BLaER1 (cell line): ENCODE results near the gene SCAMP3.
A peak's percentile ranks its signal among the peaks of the same experiment; 100 is the strongest.
"Not testable (repeated sequence)": the region's sequence is repeated elsewhere in the genome, so short reads cannot be mapped to it uniquely, and the experiment has no call there.

ENCODE experiments used
- H3K27ac ChIP-seq: shearing (Covaris generic); formaldehyde crosslinking; 2 replicates; pipeline ENCODE4 v1.8.1; 2022
- H3K27me3 ChIP-seq: shearing (Covaris generic); formaldehyde crosslinking; 2 replicates; pipeline ENCODE4 v1.8.1; 2022
- H3K36me3 ChIP-seq: shearing (Covaris generic); formaldehyde crosslinking; 2 replicates; pipeline ENCODE4 v1.8.1; 2022
- H3K4me1 ChIP-seq: shearing (Covaris generic); formaldehyde crosslinking; 2 replicates; pipeline ENCODE4 v1.8.1; 2022
- H3K4me2 ChIP-seq: shearing (Covaris generic); formaldehyde crosslinking; 2 replicates; pipeline ENCODE4 v1.8.1; 2022
- H3K4me3 ChIP-seq: shearing (Covaris generic); formaldehyde crosslinking; 2 replicates; pipeline ENCODE4 v1.8.1; 2022
- H3K9ac ChIP-seq: shearing (Covaris generic); formaldehyde crosslinking; 2 replicates; pipeline ENCODE4 v1.8.1; 2022
- H3K9me3 ChIP-seq: shearing (Covaris generic); formaldehyde crosslinking; 2 replicates; pipeline ENCODE4 v1.8.1; 2022
- H4K20me1 ChIP-seq: shearing (Covaris generic); formaldehyde crosslinking; 2 replicates; pipeline ENCODE4 v1.8.1; 2022
- Cebpa-rat ChIP-seq: shearing (Covaris generic); IDR thresholded peaks from 2 replicates; pipeline ENCODE4 v1.8.1; 2022

Gene SCAMP3

GRCh38 chr1:155250246-155250632, 11.9 kb downstream of the SCAMP3 start:
- Histone ChIP-seq H3K27ac (peak overlapping the region; percentile 84), H3K4me1 (peaks cover 66% of the 10 kb centered on the region), H3K27me3 (no peaks in the 10 kb centered on the region), H3K4me3 (peak overlapping the region; percentile 73), H4K20me1 (no peaks in the 10 kb centered on the region), H3K9me3 (no peaks in the 10 kb centered on the region), H3K4me2 (peak overlapping the region; percentile 88), H3K36me3 (peaks cover 21% of the 10 kb centered on the region), H3K9ac (peak overlapping the region; percentile 81)
- no peak for TF ChIP-seq Cebpa-rat

GRCh38 chr1:155247667-155248553, 14.2 kb downstream of the SCAMP3 start:
- Histone ChIP-seq H3K9ac (0 out of 2 replicates have a peak overlapping the region, but pooled peaks have one; percentile 34), H3K4me3 (no peak overlapping the region), H3K9me3 (no peaks in the 10 kb centered on the region), H3K4me2 (0 out of 2 replicates have a peak overlapping the region, but pooled peaks have one; percentile 1), H3K27ac (no peak overlapping the region), H3K4me1 (peaks cover 63% of the 10 kb centered on the region), H3K36me3 (peaks cover 21% of the 10 kb centered on the region), H4K20me1 (no peaks in the 10 kb centered on the region), H3K27me3 (no peaks in the 10 kb centered on the region)
- TF ChIP-seq Cebpa-rat = no peak

GRCh38 chr1:155246796-155247195, 15.4 kb downstream of the SCAMP3 start:
- not testable (repeated sequence) for H3K4me3 ChIP-seq

GRCh38 chr1:155245163-155245524, 17.0 kb downstream of the SCAMP3 start:
- Histone ChIP-seq H3K27me3 (no peaks in the 10 kb centered on the region), H3K9ac (peak overlapping the region; percentile 72; the same call in 1 of the 2 replicates), H3K36me3 (peaks cover 21% of the 10 kb centered on the region), H3K4me2 (peak overlapping the region; percentile 85), H3K9me3 (no peaks in the 10 kb centered on the region), H3K4me1 (peaks cover 66% of the 10 kb centered on the region), H3K4me3 (peak overlapping the region; percentile 74), H4K20me1 (no peaks in the 10 kb centered on the region), H3K27ac (peak overlapping the region; percentile 82)
- no peak for TF ChIP-seq Cebpa-rat

More at GRCh38 chr1:155246796-155247195, 15.4 kb downstream of the SCAMP3 start:
- H3K4me1 ChIP-seq = peaks cover 67% of the 10 kb centered on the region
- H3K9ac ChIP-seq, H3K27ac ChIP-seq, H3K4me2 ChIP-seq, H3K9me3 ChIP-seq, H4K20me1 ChIP-seq, H3K27me3 ChIP-seq: not testable (repeated sequence)
- peaks cover 21% of the 10 kb centered on the region for H3K36me3 ChIP-seq

- Histone ChIP-seq H3K9ac (peak overlapping the region; percentile 85), H3K4me3 (peak overlapping the region; percentile 74), H4K20me1 (no peaks in the 10 kb centered on the region), H3K4me1 (peaks cover 62% of the 10 kb centered on the region), H3K27me3 (no peaks in the 10 kb centered on the region), H3K4me2 (peak overlapping the region; percentile 98), H3K36me3 (peaks cover 23% of the 10 kb centered on the region), H3K27ac (peak overlapping the region; percentile 88), H3K9me3 (no peaks in the 10 kb centered on the region)
- no peak for TF ChIP-seq Cebpa-rat
Measured at GRCh38 chr1:155244368-155245162, 17.6 kb downstream of the SCAMP3 start.

- no peak for TF ChIP-seq Cebpa-rat
- no peaks in the 10 kb centered on the region for H4K20me1 ChIP-seq
- peaks cover 48% of the 10 kb centered on the region for H3K4me1 ChIP-seq
- H3K36me3 ChIP-seq = peaks cover 21% of the 10 kb centered on the region
- H3K27ac ChIP-seq = peak overlapping the region; percentile 88; the same call in 1 of the 2 replicates
- H3K27me3 ChIP-seq = no peaks in the 10 kb centered on the region
- no peaks in the 10 kb centered on the region for H3K9me3 ChIP-seq
- H3K9ac ChIP-seq = peak overlapping the region; percentile 85; the same call in 1 of the 2 replicates
- H3K4me2 ChIP-seq = peak overlapping the region; percentile 98
- peak overlapping the region; percentile 74 for H3K4me3 ChIP-seq
Measured at GRCh38 chr1:155242805-155243358, 19.3 kb downstream of the SCAMP3 start.

GRCh38 chr1:155241841-155242264, 20.3 kb downstream of the SCAMP3 start:
- no peak overlapping the region for H3K4me3 ChIP-seq
- peaks cover 23% of the 10 kb centered on the region for H3K36me3 ChIP-seq
- no peaks in the 10 kb centered on the region for H4K20me1 ChIP-seq
- H3K4me1 ChIP-seq = peaks cover 48% of the 10 kb centered on the region
- peak overlapping the region; percentile 98 for H3K4me2 ChIP-seq
- H3K27ac ChIP-seq = 0 out of 2 replicates have a peak overlapping the region, but pooled peaks have one; percentile 24
- no peaks in the 10 kb centered on the region for H3K27me3 ChIP-seq
- no peaks in the 10 kb centered on the region for H3K9me3 ChIP-seq
- TF ChIP-seq Cebpa-rat = no peak
- no peak overlapping the region; the same call in 1 of the 2 replicates for H3K9ac ChIP-seq

- peak overlapping the region; percentile 68; the same call in 1 of the 2 replicates for H3K9ac ChIP-seq
Measured at GRCh38 chr1:155241069-155241679, 21.0 kb downstream of the SCAMP3 start.

GRCh38 chr1:155236451-155236850, 25.7 kb downstream of the SCAMP3 start:
- Histone ChIP-seq H3K36me3 (peaks cover 38% of the 10 kb centered on the region), H3K9me3 (no peaks in the 10 kb centered on the region), H3K27me3 (no peaks in the 10 kb centered on the region), H3K27ac (no peak overlapping the region), H3K9ac (no peak overlapping the region), H3K4me1 (peaks cover 13% of the 10 kb centered on the region), H3K4me2 (no peak overlapping the region), H3K4me3 (no peak overlapping the region), H4K20me1 (no peaks in the 10 kb centered on the region)
- no peak for TF ChIP-seq Cebpa-rat

More at GRCh38 chr1:155241069-155241679, 21.0 kb downstream of the SCAMP3 start:
- H3K27me3 ChIP-seq = no peaks in the 10 kb centered on the region
- TF ChIP-seq Cebpa-rat = no peak
- peak overlapping the region; percentile 98 for H3K4me2 ChIP-seq
- no peaks in the 10 kb centered on the region for H4K20me1 ChIP-seq
- H3K27ac ChIP-seq = peak overlapping the region; percentile 24; the same call in 1 of the 2 replicates
- H3K4me1 ChIP-seq = peaks cover 48% of the 10 kb centered on the region
- peaks cover 30% of the 10 kb centered on the region for H3K36me3 ChIP-seq
- no peaks in the 10 kb centered on the region for H3K9me3 ChIP-seq
- peak overlapping the region; percentile 60 for H3K4me3 ChIP-seq

- H3K9ac ChIP-seq, H3K4me3 ChIP-seq, H3K4me2 ChIP-seq, H3K9me3 ChIP-seq, H4K20me1 ChIP-seq, H3K27ac ChIP-seq, H3K27me3 ChIP-seq, H3K4me1 ChIP-seq: not testable (repeated sequence)
- peaks cover 38% of the 10 kb centered on the region for H3K36me3 ChIP-seq
Measured at GRCh38 chr1:155235375-155235774, 26.8 kb downstream of the SCAMP3 start.

- H3K9me3 ChIP-seq, H4K20me1 ChIP-seq, H3K4me3 ChIP-seq, H3K4me1 ChIP-seq, H3K9ac ChIP-seq, H3K27me3 ChIP-seq, H3K4me2 ChIP-seq, H3K27ac ChIP-seq: not testable (repeated sequence)
- H3K36me3 ChIP-seq = peaks cover 28% of the 10 kb centered on the region
Measured at GRCh38 chr1:155233502-155233901, 28.7 kb downstream of the SCAMP3 start.

- not testable (repeated sequence) for H4K20me1 ChIP-seq, H3K4me2 ChIP-seq, H3K27me3 ChIP-seq, H3K9me3 ChIP-seq, H3K4me1 ChIP-seq, H3K4me3 ChIP-seq, H3K9ac ChIP-seq, H3K27ac ChIP-seq
- H3K36me3 ChIP-seq = peaks cover 20% of the 10 kb centered on the region
Measured at GRCh38 chr1:155232001-155232978, 29.9 kb downstream of the SCAMP3 start.
